GM12878 (cell line): ENCODE measurements around the gene MAP2K2. TPM values are rescaled to one million over a fixed set of nuclear protein-coding genes. Genes with fewer than 3 reads are reported as not detected.
A peak's percentile ranks its signal among the peaks of the same experiment; 100 is the strongest.

ENCODE experiments used
- ATAC-seq: fragments of 200-7000 bp; cut with Tn5 transposase; 3 replicates; pipeline ENCODE4 v1.9.1; 2020; ENCODE audit warnings: mild to moderate bottlenecking, moderate library complexity
- BruUV-seq: library from RNA; stranded (reverse); fragments of 400-500 nt; replicated peaks from 2 replicates; lab custom pipeline; 2021; lab: Mats Ljungman, UMichigan
- CTCF ChIA-PET: fragments of 300-600 bp; sonication (Branson Sonifier 250); formaldehyde crosslinking; extraction: SDS; loops from one replicate; lab custom pipeline; 2021; ENCODE audit warnings: inconsistent platforms; lab: Yijun Ruan, JAX
- POLR2A ChIA-PET: fragments of 350-600 bp; formaldehyde crosslinking; extraction: SDS; loops from one replicate; lab custom pipeline; 2021; ENCODE audit warnings: inconsistent platforms; lab: Charles Lee
- RAD21 ChIA-PET: fragments of 300-600 bp; sonication (Branson Sonifier 250); formaldehyde crosslinking; loops from one replicate; lab custom pipeline; 2023; ENCODE audit warnings: antibody characterized with exemption; ENCODE audit not compliant: unreplicated experiment; lab: Charles Lee
- SMC1A ChIA-PET: fragments of 300-600 bp; sonication (Branson Sonifier 250); formaldehyde crosslinking; loops from one replicate; lab custom pipeline; 2023; ENCODE audit not compliant: unreplicated experiment, uncharacterized antibody; lab: Charles Lee
- DNase-seq: peaks from one replicate; pipeline ENCODE4 v3.0.0-alpha.2; 2011; ENCODE audit warnings: low read depth, low spot score
- FAIRE-seq: peaks from 3 replicates; lab custom pipeline; 2011; peaks lifted over from hg19 to GRCh38; lab: Jason Lieb, UNC
- H2AFZ ChIP-seq: 2 replicates; pipeline ENCODE4 v1.6.0; 2011; ENCODE audit warnings: low read depth, low read length, control low read depth; ENCODE audit not compliant: control insufficient read depth
- H3K27ac ChIP-seq: 2 replicates; pipeline ENCODE4 v1.5.1; 2011; ENCODE audit warnings: control low read depth; ENCODE audit not compliant: control insufficient read depth, insufficient read depth
- H3K27me3 ChIP-seq, 2 experiments: replicated peaks in 1 of 2; 2 replicates each; pipeline versions ENCODE4 v1.6.0 to v1.6.1; 2011; ENCODE audit warnings: low read length in 1 of 2; ENCODE audit not compliant: control insufficient read depth in 2 of 2, insufficient read depth in 2 of 2
- H3K36me3 ChIP-seq, 2 experiments: 2 replicates each; pipeline ENCODE4 v1.5.1; 2011; ENCODE audit warnings: low read length in 1 of 2; ENCODE audit not compliant: control insufficient read depth in 2 of 2, insufficient read depth in 2 of 2
- H3K4me1 ChIP-seq: 2 replicates; pipeline ENCODE4 v1.6.1; 2011; ENCODE audit warnings: mild to moderate bottlenecking, low read length, moderate library complexity, mixed read lengths; ENCODE audit not compliant: control insufficient read depth, insufficient read depth
- H3K4me2 ChIP-seq: 2 replicates; pipeline ENCODE4 v1.6.0; 2011; ENCODE audit warnings: control low read depth; ENCODE audit not compliant: control insufficient read depth, insufficient read depth
- H3K4me3 ChIP-seq: fragments of 200-600 bp; sonication (generic); 2 replicates; pipeline ENCODE4 v1.5.1; 2016
- H3K79me2 ChIP-seq: 2 replicates; pipeline ENCODE4 v1.6.0; 2011; ENCODE audit warnings: low read length; ENCODE audit not compliant: control insufficient read depth, insufficient read depth
- H3K9ac ChIP-seq: 2 replicates; pipeline ENCODE4 v1.8.0; 2011; ENCODE audit warnings: low read length, control low read depth, mixed read lengths; ENCODE audit not compliant: control insufficient read depth, insufficient read depth
- H3K9me3 ChIP-seq: replicated peaks from 3 replicates; pipeline ENCODE4 v1.5.1; 2011; ENCODE audit warnings: mild to moderate bottlenecking, low read length; ENCODE audit not compliant: control insufficient read depth, insufficient read depth
- H4K20me1 ChIP-seq: 2 replicates; pipeline ENCODE4 v1.6.0; 2011; ENCODE audit not compliant: control insufficient read depth, insufficient read depth
- CBFB ChIP-seq: IDR thresholded peaks from 2 replicates; pipeline ENCODE4 v1.6.1; 2016; ENCODE audit warnings: antibody characterized with exemption, low read depth
- CREB1 ChIP-seq: IDR thresholded peaks from 2 replicates; pipeline ENCODE4 v1.6.1; 2012; ENCODE audit warnings: low read depth, mild to moderate bottlenecking, inconsistent platforms
- CREM ChIP-seq: IDR thresholded peaks from 2 replicates; pipeline ENCODE4 v1.6.1; 2014; ENCODE audit warnings: antibody characterized with exemption, low read depth
- EGR1 ChIP-seq, 2 experiments: IDR thresholded peaks; 1 replicate in 1 of 2; 2 replicates in 1 of 2; pipeline ENCODE4 v1.6.1; 2011 to 2012; ENCODE audit warnings: low read depth in 2 of 2, low read length in 2 of 2, borderline replicate concordance in 1 of 2, mild to moderate bottlenecking in 1 of 2, moderate library complexity in 1 of 2
- IKZF1 ChIP-seq: fragments of 450-650 bp; conservative IDR thresholded peaks from 2 replicates; pipeline ENCODE4 v1.6.1; 2017; ENCODE audit warnings: antibody characterized with exemption, mild to moderate bottlenecking
- MXI1 ChIP-seq: fragments of 150-350 bp; IDR thresholded peaks from 2 replicates; pipeline ENCODE4 v1.6.1; 2011; ENCODE audit warnings: low read depth, mild to moderate bottlenecking, inconsistent platforms, low read length, improper control_type of control experiment
- NBN ChIP-seq: fragments of 450-650 bp; IDR thresholded peaks from 2 replicates; pipeline ENCODE4 v1.6.1; 2016
- NR2F1 ChIP-seq: fragments of 450-650 bp; conservative IDR thresholded peaks from 2 replicates; pipeline ENCODE4 v1.6.1; 2017; ENCODE audit warnings: mild to moderate bottlenecking
- POLR2A ChIP-seq: IDR thresholded peaks from 2 replicates; pipeline ENCODE4 v1.6.1; 2011; ENCODE audit warnings: low read depth, mild to moderate bottlenecking, low read length
- POLR2AphosphoS5 ChIP-seq: IDR thresholded peaks from 2 replicates; pipeline ENCODE4 v1.6.1; 2011; ENCODE audit warnings: mild to moderate bottlenecking, low read length, inconsistent platforms
- RCOR1 ChIP-seq: conservative IDR thresholded peaks from 2 replicates; pipeline ENCODE4 v1.6.1; 2012; ENCODE audit warnings: low read depth, low read length, improper control_type of control experiment
- SMARCA5 ChIP-seq: fragments of 450-650 bp; IDR thresholded peaks from 2 replicates; pipeline ENCODE4 v1.6.1; 2017; ENCODE audit warnings: mild to moderate bottlenecking
- TCF12 ChIP-seq: IDR thresholded peaks from 2 replicates; pipeline ENCODE4 v1.6.1; 2011; ENCODE audit warnings: low read depth, mild to moderate bottlenecking, low read length
- TCF3 ChIP-seq: IDR thresholded peaks from 2 replicates; pipeline ENCODE4 v1.6.1; 2012; ENCODE audit warnings: low read depth, mild to moderate bottlenecking, low read length, borderline replicate concordance; ENCODE audit not compliant: insufficient read depth
- WGBS: methylation state at CpG from one replicate; pipeline ENCODE4 v1.1.6; 2016; ENCODE audit warnings: low lambda C conversion rate; ENCODE audit not compliant: insufficient replicate concordance, insufficient coverage; ENCODE audit errors: missing lambda C conversion rate; 5-methylcytosine and 5-hydroxymethylcytosine counted together
- in situ Hi-C: fragments of 300-500 bp; cut with MboI; formaldehyde crosslinking; loops from 9 replicates; pipeline ENCODE4 v1.14.3; 2018; ENCODE audit warnings: mixed read lengths
- intact Hi-C: fragments of 100-400 bp; cut with micrococcal nuclease; formaldehyde crosslinking; loops from one replicate; pipeline ENCODE4 v1.14.2; 2022; ENCODE audit not compliant: unreplicated experiment
- polyA plus RNA-seq, 11 experiments: library from polyadenylated mRNA; depleted of rRNA in 4 of 11; unstranded in 6 of 11; stranded (reverse) in 5 of 11; fragments of >200 nt; fragmentation: Nextera tagmentation in 4 of 11; fragmentation: Illumina TruSeq in 1 of 11; extraction: Ambion mirVana in 4 of 11; extraction: Trizol in 1 of 11; gene quantifications; 1 replicate in 1 of 11; 2 replicates in 10 of 11; pipeline versions ENCODE4 v1.2.1 to v1.2.3, GENCODE V29; 2011 to 2016; ENCODE audit warnings: inconsistent platforms in 2 of 11, missing spikeins in 2 of 11, low read depth in 1 of 11
- total RNA-seq, 4 experiments: library from RNA; depleted of rRNA in 3 of 4; stranded (reverse); fragments of >200 nt in 3 of 4; fragmentation: Illumina TruSeq in 1 of 4; extraction: Trizol in 1 of 4; gene quantifications; 2 replicates each; pipeline versions ENCODE4 v1.2.1 to v1.2.3, GENCODE V29; 2013 to 2021
- TF ChIP-seq, protein P1 (sequence below): fragments of 450-650 bp; IDR thresholded peaks from 2 replicates; pipeline ENCODE4 v1.6.1; 2017; ENCODE audit warnings: low read depth, mild to moderate bottlenecking, moderate library complexity
- TF ChIP-seq, protein P2 (sequence below): fragments of 450-650 bp; formaldehyde crosslinking; IDR thresholded peaks from 2 replicates; pipeline ENCODE4 v1.4.0; 2022; ENCODE audit warnings: mild to moderate bottlenecking, moderate library complexity
- TF ChIP-seq, protein P3 (sequence below): IDR thresholded peaks from 2 replicates; pipeline ENCODE4 v1.6.1; 2011; ENCODE audit warnings: borderline replicate concordance, low read depth, mild to moderate bottlenecking, moderate library complexity, mixed read lengths, low read length; ENCODE audit not compliant: insufficient read depth; ENCODE audit errors: extremely low read length

MAP2K2 gene
- total and polyA plus RNA-seq, 10 of the 15 experiments (the other 5 are each of a cell fraction or from before 2014, with no cell fraction given): 1.00 to 210 (median 53.5) TPM

DNA sequence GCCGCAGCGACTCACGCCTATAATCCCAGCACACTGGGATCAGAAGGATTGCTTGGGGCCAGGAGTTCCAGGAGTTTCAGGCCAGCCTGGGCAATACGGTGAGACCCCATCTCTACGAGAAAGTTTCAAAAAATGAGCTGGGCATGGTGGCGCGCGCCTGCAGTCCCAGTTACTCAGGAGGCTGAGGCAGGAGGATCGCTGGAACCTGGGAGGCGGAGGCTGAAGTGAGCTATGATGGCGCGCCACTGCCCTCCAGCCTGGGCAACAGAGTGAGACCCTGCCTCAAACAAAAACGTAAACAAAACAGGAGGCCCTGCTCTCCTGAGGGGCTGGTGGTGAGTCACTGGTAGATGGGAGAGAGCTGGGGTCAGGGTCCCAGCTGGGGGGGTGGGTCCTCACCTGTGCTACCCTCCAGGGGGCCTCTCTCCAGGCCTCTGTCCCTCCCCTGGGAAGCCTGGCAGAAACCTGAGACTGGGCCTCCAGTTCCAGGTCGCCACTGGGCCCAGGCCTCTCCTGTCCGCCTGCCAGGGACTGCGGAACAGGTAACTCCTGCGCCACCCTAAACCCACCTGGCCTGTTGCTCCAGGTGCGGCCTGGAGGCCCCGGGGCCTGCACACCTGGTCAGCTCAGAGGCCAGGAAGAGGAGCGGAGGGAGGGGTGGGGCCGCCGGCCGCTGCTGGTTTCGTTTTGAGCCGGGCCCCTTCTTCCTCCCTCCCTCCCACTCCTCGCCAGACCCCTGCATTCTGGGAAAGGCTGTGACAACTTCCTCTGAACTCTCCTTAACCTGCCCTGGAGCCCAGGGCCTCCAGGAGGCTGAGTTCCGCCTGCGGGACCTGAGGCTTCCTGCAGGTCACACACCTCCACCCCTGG is 40.0 kb downstream of the MAP2K2 start:
- BruUV-seq: no TSS peak
- Histone ChIP-seq H4K20me1 (no peaks in the 10 kb centered on the region), H3K27me3 (no peaks in the 10 kb centered on the region), H3K9me3 (no peaks in the 10 kb centered on the region), H2AFZ (peak overlapping the region; percentile 64), H3K4me3 (peak overlapping the region; percentile 48; the same call in 1 of the 2 replicates), H3K79me2 (no peaks in the 10 kb centered on the region), H3K36me3 (no peaks in the 10 kb centered on the region), H3K27ac (0 out of 2 replicates have a peak overlapping the region, but pooled peaks have one; percentile 20), H3K4me2 (peak overlapping the region; percentile 74), H3K9ac (peak overlapping the region; percentile 43; the same call in 1 of the 2 replicates), H3K4me1 (peaks cover 10% of the 10 kb centered on the region)
- ATAC-seq: peak; percentile 72
- intact Hi-C loops: no loop called here
- ChIA-PET CTCF (no interaction called here), POLR2A (interaction anchor here (0.6 to 1.0 kb wide), 4 partner anchors 24 to 989 kb away, joined by 3 read pairs; partner anchors contain the start of gene EEF2), SMC1A (interaction anchor here (1.3 kb wide), 1 partner anchor 9 kb away, joined by 3 read pairs; no protein-coding TSS in a partner anchor), RAD21 (interaction anchor here (0.5 to 0.9 kb wide), 3 partner anchors 17 to 388 kb away, joined by 3 read pairs; partner anchors contain the start of gene ZBTB7A)
- no peak for FAIRE-seq
- no peak for DNase-seq
- 55% methylated on average over 22 of the region's 28 CpGs for WGBS
- in situ Hi-C loops: no loop called here
- TF ChIP-seq, protein P1, sequence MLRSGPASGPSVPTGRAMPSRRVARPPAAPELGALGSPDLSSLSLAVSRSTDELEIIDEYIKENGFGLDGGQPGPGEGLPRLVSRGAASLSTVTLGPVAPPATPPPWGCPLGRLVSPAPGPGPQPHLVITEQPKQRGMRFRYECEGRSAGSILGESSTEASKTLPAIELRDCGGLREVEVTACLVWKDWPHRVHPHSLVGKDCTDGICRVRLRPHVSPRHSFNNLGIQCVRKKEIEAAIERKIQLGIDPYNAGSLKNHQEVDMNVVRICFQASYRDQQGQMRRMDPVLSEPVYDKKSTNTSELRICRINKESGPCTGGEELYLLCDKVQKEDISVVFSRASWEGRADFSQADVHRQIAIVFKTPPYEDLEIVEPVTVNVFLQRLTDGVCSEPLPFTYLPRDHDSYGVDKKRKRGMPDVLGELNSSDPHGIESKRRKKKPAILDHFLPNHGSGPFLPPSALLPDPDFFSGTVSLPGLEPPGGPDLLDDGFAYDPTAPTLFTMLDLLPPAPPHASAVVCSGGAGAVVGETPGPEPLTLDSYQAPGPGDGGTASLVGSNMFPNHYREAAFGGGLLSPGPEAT: 0 out of 2 replicates have a peak, but pooled peaks have one; percentile 13
- no peak for TF ChIP-seq RCOR1
- TF ChIP-seq, protein P2, sequence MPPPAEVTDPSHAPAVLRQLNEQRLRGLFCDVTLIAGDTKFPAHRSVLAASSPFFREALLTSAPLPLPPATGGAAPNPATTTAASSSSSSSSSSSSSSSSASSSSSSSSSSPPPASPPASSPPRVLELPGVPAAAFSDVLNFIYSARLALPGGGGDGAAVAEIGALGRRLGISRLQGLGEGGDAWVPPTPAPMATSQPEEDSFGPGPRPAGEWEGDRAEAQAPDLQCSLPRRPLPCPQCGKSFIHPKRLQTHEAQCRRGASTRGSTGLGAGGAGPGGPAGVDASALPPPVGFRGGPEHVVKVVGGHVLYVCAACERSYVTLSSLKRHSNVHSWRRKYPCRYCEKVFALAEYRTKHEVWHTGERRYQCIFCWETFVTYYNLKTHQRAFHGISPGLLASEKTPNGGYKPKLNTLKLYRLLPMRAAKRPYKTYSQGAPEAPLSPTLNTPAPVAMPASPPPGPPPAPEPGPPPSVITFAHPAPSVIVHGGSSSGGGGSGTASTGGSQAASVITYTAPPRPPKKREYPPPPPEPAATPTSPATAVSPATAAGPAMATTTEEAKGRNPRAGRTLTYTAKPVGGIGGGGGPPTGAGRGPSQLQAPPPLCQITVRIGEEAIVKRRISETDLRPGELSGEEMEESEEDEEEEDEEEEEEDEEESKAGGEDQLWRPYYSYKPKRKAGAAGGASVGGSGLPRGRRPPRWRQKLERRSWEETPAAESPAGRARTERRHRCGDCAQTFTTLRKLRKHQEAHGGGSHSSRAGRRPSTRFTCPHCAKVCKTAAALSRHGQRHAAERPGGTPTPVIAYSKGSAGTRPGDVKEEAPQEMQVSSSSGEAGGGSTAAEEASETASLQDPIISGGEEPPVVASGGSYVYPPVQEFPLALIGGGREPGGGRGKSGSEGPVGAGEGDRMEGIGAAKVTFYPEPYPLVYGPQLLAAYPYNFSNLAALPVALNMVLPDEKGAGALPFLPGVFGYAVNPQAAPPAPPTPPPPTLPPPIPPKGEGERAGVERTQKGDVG (CRISPR knock-in tag): no peak
- TF ChIP-seq TCF12: peak; percentile 84
- peak; percentile 43; the same call in 1 of the 2 replicates for TF ChIP-seq POLR2A
- peak; percentile 45 for TF ChIP-seq NBN
- TF ChIP-seq MXI1: no peak
- 0 out of 2 replicates have a peak, but pooled peaks have one; percentile 62 for TF ChIP-seq TCF3
- 0 out of 2 replicates have a peak, but pooled peaks have one; percentile 26 for TF ChIP-seq IKZF1
- TF ChIP-seq POLR2AphosphoS5: 0 out of 2 replicates have a peak, but pooled peaks have one; percentile 25
- 0 out of 3 replicates have a peak, but pooled peaks of 1 of the 2 experiments have one; percentile 35 for TF ChIP-seq EGR1 (IDR thresholded peaks at IDR 0.05; ENCODE audit: borderline replicate concordance in 1 of 2, low read depth in 2 of 2, low read length in 2 of 2)
- peak; percentile 65; the same call in 1 of the 2 replicates for TF ChIP-seq NR2F1
- TF ChIP-seq, protein P3, sequence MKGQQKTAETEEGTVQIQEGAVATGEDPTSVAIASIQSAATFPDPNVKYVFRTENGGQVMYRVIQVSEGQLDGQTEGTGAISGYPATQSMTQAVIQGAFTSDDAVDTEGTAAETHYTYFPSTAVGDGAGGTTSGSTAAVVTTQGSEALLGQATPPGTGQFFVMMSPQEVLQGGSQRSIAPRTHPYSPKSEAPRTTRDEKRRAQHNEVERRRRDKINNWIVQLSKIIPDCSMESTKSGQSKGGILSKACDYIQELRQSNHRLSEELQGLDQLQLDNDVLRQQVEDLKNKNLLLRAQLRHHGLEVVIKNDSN: peak; percentile 64
- TF ChIP-seq CREB1: peak; percentile 31; the same call in 1 of the 2 replicates
- TF ChIP-seq CBFB: 0 out of 2 replicates have a peak, but pooled peaks have one; percentile 21
- no peak for TF ChIP-seq SMARCA5
- peak; percentile 37; the same call in 1 of the 2 replicates for TF ChIP-seq CREM
